ENCODE data around the gene ABCA7.
A peak's percentile ranks its signal among the peaks of the same experiment; 100 is the strongest.

Gene ABCA7

GRCh38 chr19:1082165-1082927, 42.4 kb downstream of the ABCA7 start:
- H3K27ac ChIP-seq = peak overlapping the region; percentile 74

GRCh38 chr19:1082928-1083816, 43.3 kb downstream of the ABCA7 start:
- peak overlapping the region; percentile 74 for H3K27ac ChIP-seq
- no peak for TF ChIP-seq CTCF (conservative IDR thresholded peaks at IDR 0.05)
- peak; percentile 57; the same call in 1 of the 2 replicates for TF ChIP-seq ZFX (IDR thresholded peaks at IDR 0.05)

More at GRCh38 chr19:1082165-1082927, 42.4 kb downstream of the ABCA7 start:
- TF ChIP-seq CTCF (conservative IDR thresholded peaks at IDR 0.05) (no peak), ZFX (IDR thresholded peaks at IDR 0.05) (no peak)

- no peak overlapping the region; the same call in 1 of the 2 replicates for H3K27ac ChIP-seq
- TF ChIP-seq ZFX (IDR thresholded peaks at IDR 0.05) (no peak), CTCF (conservative IDR thresholded peaks at IDR 0.05) (no peak)
Observed at GRCh38 chr19:1084024-1084868, 44.3 kb downstream of the ABCA7 start.

DNA sequence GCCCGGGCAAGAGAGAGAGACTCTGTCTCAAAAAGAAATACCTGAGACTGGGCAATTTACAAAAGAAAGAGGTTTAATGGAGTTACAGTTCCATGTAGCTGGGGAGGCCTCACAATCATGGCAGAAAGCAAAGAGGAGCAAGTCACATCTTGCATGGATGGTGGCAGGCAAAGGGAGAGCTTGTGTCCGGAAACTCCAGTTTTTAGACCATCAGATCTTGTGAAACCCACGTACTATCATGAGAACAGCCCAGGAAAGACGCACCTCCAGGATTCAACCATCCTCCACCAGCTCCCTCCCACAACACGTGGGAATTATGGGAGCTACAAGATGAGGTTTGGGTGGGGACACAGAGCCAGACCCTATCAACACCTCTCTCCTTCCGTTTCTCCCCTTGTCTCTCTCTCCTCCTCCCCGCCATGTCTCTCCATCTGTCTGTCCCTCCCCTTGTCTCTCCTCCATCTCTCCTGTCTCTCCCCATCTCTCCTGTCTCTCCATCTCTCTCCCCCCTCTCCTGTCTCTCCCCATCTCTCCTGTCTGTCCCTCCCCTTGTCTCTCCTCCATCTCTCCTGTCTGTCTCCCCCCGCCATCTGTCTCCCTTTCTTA, 45.2 kb downstream of the ABCA7 start:
- no peak overlapping the region for H3K27ac ChIP-seq
- no peak for TF ChIP-seq CTCF (conservative IDR thresholded peaks at IDR 0.05)
- TF ChIP-seq ZFX (IDR thresholded peaks at IDR 0.05) = no peak

DNA sequence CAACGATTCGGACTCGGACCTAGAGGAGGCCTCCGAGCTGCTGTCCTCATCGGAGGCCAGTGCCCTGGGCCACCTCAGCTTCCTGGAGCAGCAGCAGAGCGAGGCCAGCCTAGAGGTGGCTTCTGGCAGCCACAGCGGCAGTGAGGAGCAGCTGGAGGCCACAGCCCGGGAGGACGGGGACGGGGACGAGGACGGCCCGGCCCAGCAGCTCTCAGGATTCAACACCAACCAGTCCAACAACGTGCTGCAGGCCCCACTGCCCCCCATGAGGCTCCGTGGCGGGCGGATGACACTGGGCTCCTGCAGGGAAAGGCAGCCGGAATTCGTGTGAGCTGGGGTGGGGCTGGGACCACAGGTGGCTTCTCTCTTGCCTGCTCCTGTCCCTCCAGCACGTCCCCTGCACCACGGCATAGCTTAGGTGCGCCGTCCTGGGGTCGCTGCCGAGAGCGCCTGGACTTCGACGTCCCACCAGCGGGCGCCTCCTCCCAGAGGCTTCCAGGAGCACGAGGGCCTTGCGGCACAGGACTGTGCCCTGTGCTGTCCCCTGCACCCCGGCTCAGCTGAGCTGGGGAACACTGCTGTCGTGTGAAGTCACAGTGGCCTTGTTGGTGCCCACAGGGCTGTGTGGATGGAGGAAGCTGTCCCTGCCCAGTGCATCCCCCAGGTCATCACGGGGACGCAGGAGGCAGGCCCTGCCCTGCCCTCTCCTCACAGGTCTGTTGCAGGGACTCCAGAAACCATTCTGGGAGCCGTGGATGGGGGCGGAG, 46.0 kb downstream of the ABCA7 start:
- TF ChIP-seq CTCF (conservative IDR thresholded peaks at IDR 0.05) = no peak
- H3K27ac ChIP-seq = no peak overlapping the region

DNA sequence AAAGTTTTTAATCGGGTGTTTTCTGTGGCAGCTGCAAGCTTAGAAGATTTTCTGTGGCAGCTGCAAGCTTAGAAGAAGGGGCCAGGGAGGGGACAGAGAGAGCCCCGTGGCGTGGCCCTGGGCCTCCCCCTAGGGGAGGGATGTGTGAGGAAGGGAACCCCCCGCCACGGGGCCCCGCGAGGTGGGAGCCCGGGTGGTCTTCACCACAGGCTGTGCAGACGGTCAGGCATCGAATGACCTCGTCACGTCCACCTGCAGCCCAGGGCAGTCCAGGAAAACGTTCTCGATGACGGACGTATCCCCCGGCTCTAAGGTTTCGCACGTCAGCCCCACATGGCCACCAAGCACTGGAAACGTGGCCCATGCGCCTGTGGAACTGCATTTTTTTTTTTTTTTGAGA, 46.7 kb downstream of the ABCA7 start:
- TF ChIP-seq ZFX (IDR thresholded peaks at IDR 0.05) (no peak), CTCF (conservative IDR thresholded peaks at IDR 0.05) (no peak)
- no peak overlapping the region for H3K27ac ChIP-seq
